GM21825 (cell line): ENCODE measurements around the gene DHRS4L2.
A peak's percentile ranks its signal among the peaks of the same experiment; 100 is the strongest.
"Not testable (repeated sequence)": the region's sequence is repeated elsewhere in the genome, so short reads cannot be mapped to it uniquely, and the experiment has no call there.

Experiments
- ATAC-seq: cut with Tn5 transposase; IDR thresholded peaks from one replicate; pipeline ENCODE4 v1.9.1; 2021; ENCODE audit warnings: mild to moderate bottlenecking, moderate library complexity; ENCODE audit not compliant: unreplicated experiment

DHRS4L2 gene

GRCh38 chr14:23970283-23970659, 18.5 kb upstream of the DHRS4L2 start:
- ATAC-seq = not testable (repeated sequence)

- not testable (repeated sequence) for ATAC-seq
Measured at GRCh38 chr14:23973178-23973577, 15.6 kb upstream of the DHRS4L2 start.

- not testable (repeated sequence) for ATAC-seq
Measured at GRCh38 chr14:23974041-23974440, 14.7 kb upstream of the DHRS4L2 start.

DNA sequence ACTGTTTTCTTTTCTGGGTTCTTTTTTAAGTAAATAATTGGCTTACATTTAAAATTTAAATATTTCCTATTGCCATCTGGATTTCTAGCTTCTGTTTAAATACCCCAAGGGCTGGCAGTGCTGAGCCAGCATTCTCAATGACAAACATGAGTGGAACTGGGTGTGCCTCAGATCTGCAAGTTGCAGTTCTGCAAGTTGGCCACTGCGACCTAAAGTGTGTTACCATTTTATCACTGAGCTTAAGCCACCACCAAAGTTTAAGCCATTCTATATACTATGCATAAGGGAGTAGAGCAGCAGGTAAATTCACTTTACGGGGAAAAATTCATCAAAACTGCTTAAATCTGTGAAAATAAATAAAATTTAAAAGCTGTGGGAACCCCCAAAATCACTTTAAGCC, 11.5 kb upstream of the DHRS4L2 start:
- not testable (repeated sequence) for ATAC-seq

- not testable (repeated sequence) for ATAC-seq
Measured at GRCh38 chr14:23981951-23982813, 6.5 kb upstream of the DHRS4L2 start.

DNA sequence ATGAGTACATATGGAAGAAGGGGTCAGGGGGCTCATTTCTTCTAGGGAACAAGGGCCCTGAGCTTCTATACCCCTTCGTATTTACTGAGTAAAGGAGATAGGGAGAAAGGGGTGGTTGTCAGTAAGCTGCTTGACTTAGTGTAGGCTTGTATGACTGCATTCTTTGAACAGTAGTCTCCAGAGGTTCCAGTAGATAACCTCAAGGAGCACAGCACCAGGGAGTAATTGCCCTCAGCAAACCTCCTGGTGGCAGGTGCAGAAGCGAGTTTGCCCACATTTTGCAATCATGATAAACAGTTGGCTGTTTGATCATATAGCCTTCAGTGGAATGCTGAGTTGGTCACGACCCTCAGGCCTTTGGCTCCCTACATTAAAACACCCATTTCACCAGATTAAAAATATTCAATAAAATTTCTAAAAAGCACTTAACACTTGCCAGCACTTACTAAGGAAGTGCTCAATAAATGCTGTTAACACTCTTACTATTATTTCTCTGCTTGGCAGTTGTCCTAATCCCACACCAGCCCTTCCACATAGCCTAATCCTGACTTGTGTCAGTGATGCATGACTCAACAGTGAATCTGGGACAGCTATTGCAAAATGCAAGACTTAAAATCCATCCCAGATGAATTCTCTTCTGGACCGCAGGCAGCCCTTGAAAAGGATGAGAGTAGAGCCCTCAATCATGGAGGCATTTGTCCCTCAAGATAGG, 3.7 kb upstream of the DHRS4L2 start:
- no peak for ATAC-seq

DNA sequence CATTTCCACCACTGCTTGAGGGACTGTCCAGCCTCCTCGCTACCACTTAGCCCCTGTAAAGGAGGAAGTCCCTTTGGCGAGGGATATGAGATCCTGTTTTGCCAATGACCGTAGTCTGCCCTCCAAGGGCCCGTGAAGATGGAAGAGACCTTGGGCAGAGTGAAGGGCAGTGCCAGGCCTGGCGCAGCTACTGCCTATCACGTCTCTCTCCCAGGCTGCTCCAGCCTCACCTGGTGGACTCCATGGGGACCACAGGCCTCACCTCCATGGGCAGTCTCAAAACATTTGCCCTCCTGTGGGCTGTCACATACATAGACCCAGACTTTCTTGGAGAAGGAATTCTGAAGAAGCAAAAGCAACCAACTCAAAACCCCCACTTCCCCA, 514 bp upstream of the DHRS4L2 start:
- not testable (repeated sequence) for ATAC-seq

GRCh38 chr14:23989734-23990445, 1.2 kb downstream of the DHRS4L2 start:
- not testable (repeated sequence) for ATAC-seq

DNA sequence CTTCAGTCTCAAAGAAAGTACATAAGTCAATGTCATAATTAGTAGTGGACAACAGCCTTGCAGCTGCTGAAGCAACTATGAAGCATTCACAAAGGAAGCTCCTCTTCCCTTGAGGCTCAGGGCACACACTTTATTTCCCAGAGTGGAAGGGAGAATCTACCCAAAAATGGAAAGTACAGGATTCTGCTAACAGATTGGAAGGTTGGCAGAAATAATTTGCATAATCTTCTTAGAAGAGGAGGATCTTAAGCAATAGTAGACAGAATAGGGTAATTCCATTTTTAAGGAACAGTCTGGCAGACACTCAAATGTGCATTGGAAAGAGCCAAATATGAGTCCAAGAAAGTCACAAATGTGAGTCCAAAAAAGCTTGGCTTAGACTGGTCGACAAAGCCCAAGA, 2.2 kb downstream of the DHRS4L2 start:
- not testable (repeated sequence) for ATAC-seq

GRCh38 chr14:23993042-23993441, 4.3 kb downstream of the DHRS4L2 start:
- not testable (repeated sequence) for ATAC-seq

DNA sequence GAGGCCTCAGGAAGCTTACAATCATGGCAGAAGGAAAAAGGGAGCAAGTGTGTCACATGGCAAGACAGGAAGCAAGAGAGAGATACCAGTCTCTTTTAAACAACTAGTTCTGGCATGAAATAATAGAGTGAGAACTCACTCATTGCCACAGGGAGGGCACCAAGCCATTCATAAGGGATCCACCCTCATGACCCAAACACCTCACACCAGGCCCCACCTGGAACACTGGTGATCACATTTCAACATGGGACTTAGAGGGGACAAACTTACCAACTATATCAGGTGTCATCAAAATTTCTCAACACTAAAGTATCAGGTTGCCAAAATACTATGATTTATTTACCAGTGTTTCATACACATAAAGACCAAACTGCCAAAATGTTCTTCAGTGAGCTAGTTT, 7.3 kb downstream of the DHRS4L2 start:
- ATAC-seq = not testable (repeated sequence)

GRCh38 chr14:23996825-23997224, 8.1 kb downstream of the DHRS4L2 start:
- not testable (repeated sequence) for ATAC-seq

DNA sequence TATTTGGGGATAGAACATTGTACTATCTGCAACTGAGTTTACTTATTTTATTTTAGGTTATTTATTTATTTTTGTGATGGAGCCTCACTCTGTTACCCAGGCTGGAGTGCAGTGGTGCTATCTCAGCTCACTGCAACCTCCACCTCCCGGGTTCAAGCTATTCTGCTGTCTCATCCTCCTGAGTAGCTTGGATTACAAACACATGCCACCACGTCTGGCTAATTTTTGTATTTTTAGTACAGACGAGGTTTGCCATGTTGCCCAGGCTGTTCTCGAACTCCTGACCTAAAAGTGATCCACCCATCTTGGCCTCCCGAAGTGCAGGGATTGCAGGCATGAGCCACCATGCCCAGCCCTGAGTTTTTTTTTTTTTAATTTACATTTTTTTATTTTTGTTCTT, 10.9 kb downstream of the DHRS4L2 start:
- not testable (repeated sequence) for ATAC-seq

DNA sequence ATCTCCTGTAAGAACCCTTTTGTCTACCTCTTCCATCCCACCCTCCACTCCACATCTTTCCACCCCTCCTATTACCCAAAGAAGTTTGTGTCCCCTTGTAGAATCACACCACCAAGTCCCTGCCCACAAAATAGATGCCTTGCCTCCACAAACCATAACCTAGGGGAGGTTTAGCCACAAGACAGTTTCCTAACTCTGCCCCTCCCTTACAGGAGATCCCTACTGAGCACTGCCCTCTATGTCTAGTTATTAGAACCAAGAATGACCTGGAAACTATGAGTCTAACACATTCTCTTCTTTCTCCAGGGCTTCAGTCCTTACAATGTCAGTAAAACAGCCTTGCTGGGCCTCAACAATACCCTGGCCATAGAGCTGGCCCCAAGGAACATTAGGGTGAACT, 12.3 kb downstream of the DHRS4L2 start:
- ATAC-seq = not testable (repeated sequence)

GRCh38 chr14:24001679-24002078, 12.9 kb downstream of the DHRS4L2 start:
- not testable (repeated sequence) for ATAC-seq

GRCh38 chr14:24006471-24006816, 17.7 kb downstream of the DHRS4L2 start:
- ATAC-seq = peak; percentile 25

GRCh38 chr14:24006817-24007652, 18.3 kb downstream of the DHRS4L2 start:
- ATAC-seq = peak; percentile 83

DNA sequence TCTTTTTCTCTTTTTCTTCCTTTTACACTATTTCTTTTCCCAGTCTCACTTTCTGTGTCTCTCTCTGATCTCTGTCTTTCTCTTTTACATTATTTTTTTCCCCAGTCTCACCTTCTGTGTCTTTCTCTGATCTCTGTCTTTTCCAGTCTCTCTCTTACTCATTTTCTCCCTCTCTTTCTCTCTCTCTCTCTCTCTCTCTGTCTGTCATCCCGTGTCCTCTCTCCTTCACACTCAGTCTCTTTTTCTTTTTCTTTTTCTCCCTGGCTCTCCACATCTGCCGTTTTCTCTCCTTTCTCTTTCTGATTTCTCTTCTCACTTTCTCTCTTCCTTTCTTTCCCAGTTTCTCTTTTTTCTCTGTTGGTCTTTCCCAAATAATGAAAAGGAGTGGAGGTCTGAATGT, 22.3 kb downstream of the DHRS4L2 start:
- no peak for ATAC-seq

- not testable (repeated sequence) for ATAC-seq
Measured at GRCh38 chr14:24012726-24013273, 24.1 kb downstream of the DHRS4L2 start.
